Trophoblast cell (in vitro differentiated cells and primary cell): ENCODE results near the gene TEX14.

ENCODE experiments used
- DNase-seq, 2 donors: peaks; one replicate each; pipeline ENCODE4 v3.0.0-alpha.2; 2016
- H2AFZ ChIP-seq: 2 replicates; pipeline ENCODE4 v1.6.1; 2013; ENCODE audit warnings: low read length, moderate library complexity, mild to moderate bottlenecking; ENCODE audit not compliant: insufficient read depth, poor library complexity
- H2AK5ac ChIP-seq: 2 replicates; pipeline ENCODE4 v1.6.1; 2013; ENCODE audit warnings: mild to moderate bottlenecking, low read length
- H2BK120ac ChIP-seq: 2 replicates; pipeline ENCODE4 v1.6.1; 2013; ENCODE audit warnings: low read length, mild to moderate bottlenecking, moderate library complexity; ENCODE audit not compliant: insufficient read depth, poor library complexity
- H2BK12ac ChIP-seq: 2 replicates; pipeline ENCODE4 v1.6.1; 2013; ENCODE audit warnings: mild to moderate bottlenecking, low read length, moderate library complexity
- H2BK5ac ChIP-seq: 2 replicates; pipeline ENCODE4 v1.6.1; 2013; ENCODE audit warnings: low read length, low read depth, moderate library complexity, mild to moderate bottlenecking; ENCODE audit not compliant: poor library complexity
- H3K14ac ChIP-seq: 2 replicates; pipeline ENCODE4 v1.6.1; 2013; ENCODE audit warnings: mild to moderate bottlenecking, low read length
- H3K18ac ChIP-seq: 2 replicates; pipeline ENCODE4 v1.6.1; 2013; ENCODE audit warnings: mild to moderate bottlenecking, low read length
- H3K23ac ChIP-seq: 2 replicates; pipeline ENCODE4 v1.6.1; 2013; ENCODE audit warnings: low read length
- H3K27ac ChIP-seq: 2 replicates; pipeline ENCODE4 v1.5.1; 2013; ENCODE audit warnings: low read depth, mild to moderate bottlenecking, inconsistent platforms, low read length, moderate library complexity
- H3K27me3 ChIP-seq: 2 replicates; pipeline ENCODE4 v1.6.1; 2013; ENCODE audit warnings: inconsistent platforms, mild to moderate bottlenecking, low read length, moderate library complexity; ENCODE audit not compliant: insufficient read depth
- H3K36me3 ChIP-seq, 2 experiments: 1 replicate in 1 of 2; 2 replicates in 1 of 2; pipeline ENCODE4 v1.6.1; 2013; ENCODE audit warnings: low read length in 2 of 2, mild to moderate bottlenecking in 2 of 2, moderate library complexity in 1 of 2; ENCODE audit not compliant: insufficient read depth in 2 of 2, control insufficient read depth in 1 of 2
- H3K4ac ChIP-seq: 2 replicates; pipeline ENCODE4 v1.6.1; 2013; ENCODE audit warnings: low read depth, mild to moderate bottlenecking, low read length, moderate library complexity
- H3K4me1 ChIP-seq, 2 experiments: 1 replicate in 1 of 2; 2 replicates in 1 of 2; pipeline ENCODE4 v1.6.1; 2013; ENCODE audit warnings: low read length in 2 of 2, mild to moderate bottlenecking in 2 of 2, moderate library complexity in 1 of 2; ENCODE audit not compliant: insufficient read depth in 2 of 2, control insufficient read depth in 1 of 2
- H3K4me2 ChIP-seq: 2 replicates; pipeline ENCODE4 v1.6.1; 2013; ENCODE audit warnings: inconsistent platforms, mild to moderate bottlenecking, low read length, moderate library complexity
- H3K4me3 ChIP-seq: 2 replicates; pipeline ENCODE4 v1.5.1; 2013; ENCODE audit warnings: mild to moderate bottlenecking, low read depth, low read length, inconsistent platforms
- H3K79me1 ChIP-seq: one replicate; pipeline ENCODE4 v1.6.1; 2013; ENCODE audit warnings: low read length
- H3K79me2 ChIP-seq: 2 replicates; pipeline ENCODE4 v1.6.1; 2013; ENCODE audit warnings: low read length, mild to moderate bottlenecking; ENCODE audit not compliant: control insufficient read depth, insufficient read depth, poor library complexity
- H3K9ac ChIP-seq: 2 replicates; pipeline ENCODE4 v1.6.1; 2013; ENCODE audit warnings: mild to moderate bottlenecking, low read length
- H3K9me3 ChIP-seq: 2 replicates; pipeline ENCODE4 v1.6.1; 2013; ENCODE audit warnings: low read depth, mild to moderate bottlenecking, control low read depth, inconsistent platforms, low read length; ENCODE audit not compliant: insufficient read depth
- H4K12ac ChIP-seq: 2 replicates; pipeline ENCODE4 v1.6.1; 2013; ENCODE audit warnings: low read depth, mild to moderate bottlenecking, low read length, moderate library complexity
- H4K8ac ChIP-seq: 2 replicates; pipeline ENCODE4 v1.6.1; 2013; ENCODE audit warnings: low read depth, mild to moderate bottlenecking, low read length, moderate library complexity
- H4K91ac ChIP-seq: one replicate; pipeline ENCODE4 v1.6.1; 2013; ENCODE audit warnings: low read depth, mild to moderate bottlenecking, low read length, moderate library complexity
- WGBS: extraction: QIAGEN DNeasy Blood & Tissue Kit; methylation state at CpG from one replicate; pipeline ENCODE4 v1.1.7; 2013; ENCODE audit warnings: missing lambda C conversion rate; ENCODE audit not compliant: insufficient read length, insufficient coverage; ENCODE audit errors: extremely low coverage; 5-methylcytosine and 5-hydroxymethylcytosine counted together

The TEX14 gene

GRCh38 chr17:58580671-58581070 lies 111.2 kb downstream of the TEX14 start:
- WGBS = no CpG with 5 or more reads among the region's 2 CpGs
- H3K36me3 ChIP-seq = no peaks in the 10 kb centered on the region
- no peak overlapping the region for H3K4me2 ChIP-seq

GRCh38 chr17:58577696-58578095 lies 114.1 kb downstream of the TEX14 start:
- no CpG with 5 or more reads among the region's 7 CpGs for WGBS

More at GRCh38 chr17:58580671-58581070, 111.2 kb downstream of the TEX14 start:
- H2AK5ac ChIP-seq = no peak overlapping the region
- no peak overlapping the region for H2BK120ac ChIP-seq
- H2BK5ac ChIP-seq = no peak overlapping the region
- H2BK12ac ChIP-seq = no peak overlapping the region
- no peak overlapping the region for H3K14ac ChIP-seq
- H3K4me1 ChIP-seq = no peaks in the 10 kb centered on the region
- no peak overlapping the region for H3K27ac ChIP-seq
- no peak overlapping the region for H3K4ac ChIP-seq
- no peaks in the 10 kb centered on the region for H3K79me2 ChIP-seq
- H3K9ac ChIP-seq = no peak overlapping the region
- H3K18ac ChIP-seq = no peak overlapping the region
- no peaks in the 10 kb centered on the region for H3K27me3 ChIP-seq
- no peak overlapping the region for H3K23ac ChIP-seq
- H3K79me1 ChIP-seq = no peaks in the 10 kb centered on the region
- no peak overlapping the region for H4K12ac ChIP-seq
- H2AFZ ChIP-seq = no peak overlapping the region
- H3K4me3 ChIP-seq = no peak overlapping the region
- H4K8ac ChIP-seq = no peak overlapping the region
- no peaks in the 10 kb centered on the region for H3K9me3 ChIP-seq
- no peak overlapping the region for H4K91ac ChIP-seq
- DNase-seq = no peak

GRCh38 chr17:58576679-58577367 lies 115.0 kb downstream of the TEX14 start:
- Histone ChIP-seq H2AK5ac (no peak overlapping the region), H3K4me3 (no peak overlapping the region)
- no CpG with 5 or more reads among the region's 3 CpGs for WGBS

More at GRCh38 chr17:58577696-58578095, 114.1 kb downstream of the TEX14 start:
- Histone ChIP-seq H3K27ac (no peak overlapping the region), H2BK120ac (no peak overlapping the region), H2AK5ac (no peak overlapping the region), H3K4me1 (no peaks in the 10 kb centered on the region), H4K12ac (no peak overlapping the region), H3K9ac (no peak overlapping the region), H3K4me2 (no peak overlapping the region), H3K14ac (no peak overlapping the region), H4K8ac (no peak overlapping the region), H3K4me3 (no peak overlapping the region), H3K18ac (no peak overlapping the region), H3K9me3 (no peaks in the 10 kb centered on the region), H3K4ac (no peak overlapping the region), H3K23ac (no peak overlapping the region), H3K79me1 (peaks cover 2% of the 10 kb centered on the region), H2AFZ (no peak overlapping the region), H3K36me3 (no peaks in the 10 kb centered on the region), H3K79me2 (no peaks in the 10 kb centered on the region), H2BK12ac (no peak overlapping the region), H2BK5ac (no peak overlapping the region), H4K91ac (no peak overlapping the region), H3K27me3 (no peaks in the 10 kb centered on the region)
- peak; percentile 45 to 81 for DNase-seq

GRCh38 chr17:58575511-58575910 lies 116.3 kb downstream of the TEX14 start:
- Histone ChIP-seq H3K23ac (no peak overlapping the region), H2AFZ (no peak overlapping the region), H2BK5ac (no peak overlapping the region), H4K12ac (no peak overlapping the region), H3K27me3 (no peaks in the 10 kb centered on the region), H4K8ac (peak overlapping the region; percentile 39), H3K4me3 (no peak overlapping the region), H3K27ac (no peak overlapping the region), H3K4ac (no peak overlapping the region), H3K79me1 (peaks cover 2% of the 10 kb centered on the region), H3K36me3 (no peaks in the 10 kb centered on the region), H3K18ac (no peak overlapping the region), H2BK120ac (no peak overlapping the region), H3K4me1 (no peaks in the 10 kb centered on the region), H3K9me3 (no peaks in the 10 kb centered on the region), H2AK5ac (no peak overlapping the region), H3K14ac (no peak overlapping the region), H3K9ac (no peak overlapping the region), H3K4me2 (no peak overlapping the region), H4K91ac (no peak overlapping the region), H3K79me2 (no peaks in the 10 kb centered on the region), H2BK12ac (no peak overlapping the region)
- peak; percentile 78 to 90 for DNase-seq
- WGBS = no CpG with 5 or more reads among the region's 1 CpG

More at GRCh38 chr17:58576679-58577367, 115.0 kb downstream of the TEX14 start:
- Histone ChIP-seq H3K14ac (no peak overlapping the region), H3K9ac (no peak overlapping the region), H4K12ac (no peak overlapping the region), H3K4ac (no peak overlapping the region), H2AFZ (no peak overlapping the region), H2BK5ac (no peak overlapping the region), H3K23ac (no peak overlapping the region), H3K79me1 (peaks cover 2% of the 10 kb centered on the region), H3K36me3 (no peaks in the 10 kb centered on the region), H2BK12ac (no peak overlapping the region), H3K27ac (no peak overlapping the region), H4K8ac (no peak overlapping the region), H3K79me2 (no peaks in the 10 kb centered on the region), H4K91ac (no peak overlapping the region), H2BK120ac (no peak overlapping the region), H3K4me2 (no peak overlapping the region), H3K27me3 (no peaks in the 10 kb centered on the region), H3K9me3 (no peaks in the 10 kb centered on the region), H3K4me1 (no peaks in the 10 kb centered on the region), H3K18ac (no peak overlapping the region)
- DNase-seq = no peak
